Keratinocyte (primary cell): Measurements from ENCODE around the gene NDUFAB1. TPM values are rescaled to one million over a fixed set of nuclear protein-coding genes. Genes with fewer than 3 reads are reported as not detected.

ENCODE experiments used
- DNase-seq: peaks from one replicate; pipeline ENCODE4 v3.0.0-alpha.2; 2011; ENCODE audit warnings: low read depth, missing footprints, low spot score
- FAIRE-seq: peaks from 2 replicates; lab custom pipeline; 2011; peaks lifted over from hg19 to GRCh38; lab: Jason Lieb, UNC
- H2AFZ ChIP-seq: 2 replicates; pipeline ENCODE4 v1.6.0; 2012; ENCODE audit warnings: low read length, control low read depth, inconsistent platforms; ENCODE audit not compliant: control insufficient read depth
- H3K27ac ChIP-seq: 2 replicates; pipeline ENCODE4 v1.5.1; 2011; ENCODE audit warnings: low read length; ENCODE audit not compliant: control insufficient read depth, insufficient read depth
- H3K27me3 ChIP-seq: 3 replicates; pipeline ENCODE4 v1.6.0; 2011; ENCODE audit warnings: low read length; ENCODE audit not compliant: control insufficient read depth, insufficient read depth; ENCODE audit errors: extremely low read depth
- H3K36me3 ChIP-seq, 2 experiments: 2 replicates in 1 of 2; 3 replicates in 1 of 2; pipeline ENCODE4 v1.5.1; 2011; ENCODE audit warnings: low read length in 2 of 2, mild to moderate bottlenecking in 1 of 2; ENCODE audit not compliant: control insufficient read depth in 2 of 2, insufficient read depth in 2 of 2; ENCODE audit errors: extremely low read depth in 1 of 2
- H3K4me1 ChIP-seq: 3 replicates; pipeline ENCODE4 v1.5.1; 2011; ENCODE audit warnings: low read length; ENCODE audit not compliant: control insufficient read depth, insufficient read depth; ENCODE audit errors: extremely low read depth
- H3K4me2 ChIP-seq: 3 replicates; pipeline ENCODE4 v1.6.0; 2011; ENCODE audit warnings: low read depth, low read length; ENCODE audit not compliant: control insufficient read depth, insufficient read depth; ENCODE audit errors: extremely low read depth
- H3K4me3 ChIP-seq, 3 experiments: fragments of 200-600 bp in 1 of 3; sonication (generic) in 1 of 3; 2 replicates in 2 of 3; 3 replicates in 1 of 3; pipeline ENCODE4 v1.5.1; 2011 to 2016; ENCODE audit warnings: low read length in 3 of 3, mild to moderate bottlenecking in 3 of 3, control low read depth in 2 of 3, inconsistent platforms in 1 of 3, low read depth in 1 of 3, mixed read lengths in 1 of 3, mixed run types in 1 of 3, moderate library complexity in 1 of 3; ENCODE audit not compliant: control insufficient read depth in 2 of 3, insufficient read depth in 2 of 3; ENCODE audit errors: extremely low read depth in 1 of 3
- H3K79me2 ChIP-seq: 2 replicates; pipeline ENCODE4 v1.6.0; 2012; ENCODE audit warnings: low read length; ENCODE audit not compliant: control insufficient read depth, insufficient read depth
- H3K9ac ChIP-seq: 3 replicates; pipeline ENCODE4 v1.6.0; 2011; ENCODE audit warnings: low read length; ENCODE audit not compliant: control insufficient read depth, insufficient read depth; ENCODE audit errors: extremely low read depth
- H3K9me1 ChIP-seq: 3 replicates; pipeline ENCODE4 v1.6.0; 2011; ENCODE audit warnings: low read length; ENCODE audit not compliant: control insufficient read depth, insufficient read depth; ENCODE audit errors: extremely low read depth
- H3K9me3 ChIP-seq: 2 replicates; pipeline ENCODE4 v1.5.1; 2012; ENCODE audit warnings: low read depth, low read length; ENCODE audit not compliant: control insufficient read depth
- H4K20me1 ChIP-seq: 3 replicates; pipeline ENCODE4 v1.6.0; 2011; ENCODE audit warnings: low read length; ENCODE audit not compliant: control insufficient read depth, insufficient read depth; ENCODE audit errors: extremely low read depth
- CTCF ChIP-seq, 3 experiments: IDR thresholded peaks in 1 of 3; conservative IDR thresholded peaks in 1 of 3; optimal IDR thresholded peaks in 1 of 3; 2 replicates in 2 of 3; 3 replicates in 1 of 3; pipeline versions ENCODE3 to v1.5.1; 2011; ENCODE audit warnings: low read length in 3 of 3, mild to moderate bottlenecking in 3 of 3, moderate library complexity in 2 of 3, control low read depth in 1 of 3, inconsistent platforms in 1 of 3; ENCODE audit not compliant: insufficient read depth in 2 of 3; ENCODE audit errors: extremely low read depth in 1 of 3
- EZH2 ChIP-seq: IDR thresholded peaks from one replicate; pipeline ENCODE4 v1.6.1; 2012; ENCODE audit warnings: inconsistent platforms, mild to moderate bottlenecking, low read length, moderate library complexity
- dilution Hi-C: fragments of 300-500 bp; cut with MboI; formaldehyde crosslinking; loops from one replicate; pipeline ENCODE4 v1.7.0; 2020; ENCODE audit warnings: low sequenced_read_pairs; ENCODE audit not compliant: extremely low pct_ligation_motif_present
- polyA plus RNA-seq, 5 experiments: library from polyadenylated mRNA; depleted of rRNA in 3 of 5; stranded (reverse) in 3 of 5; stranded (forward) in 1 of 5; unstranded in 1 of 5; fragments of >200 nt; gene quantifications; 1 replicate in 1 of 5; 2 replicates in 3 of 5; 3 replicates in 1 of 5; pipeline versions ENCODE4 v1.2.1 to v1.2.3, GENCODE V29; 2011 to 2012; ENCODE audit warnings: missing spikeins in 2 of 5, low read depth in 1 of 5, low replicate concordance in 1 of 5

Gene NDUFAB1
- polyA plus RNA-seq, 1 donor (not counting 4 experiments of a cell fraction or from before 2014, with no cell fraction given), result 202 TPM

- DNase-seq (no peak), FAIRE-seq (no peak)
- Histone ChIP-seq H3K9ac (no peak overlapping the region), H3K36me3 (peaks cover 19 to 25% of the 10 kb centered on the region in 2 experiments), H3K27me3 (no peaks in the 10 kb centered on the region), H3K9me1 (no peaks in the 10 kb centered on the region), H3K4me1 (no peaks in the 10 kb centered on the region), H3K4me3 (no peak overlapping the region), H3K27ac (no peak overlapping the region), H4K20me1 (no peaks in the 10 kb centered on the region), H3K79me2 (no peaks in the 10 kb centered on the region), H3K9me3 (no peaks in the 10 kb centered on the region), H3K4me2 (no peak overlapping the region), H2AFZ (no peak overlapping the region)
- dilution Hi-C loops, result no loop called here
- TF ChIP-seq CTCF (optimal IDR thresholded peaks at IDR 0.05 in 1 of 3, IDR thresholded peaks at IDR 0.05 in 1 of 3, conservative IDR thresholded peaks at IDR 0.05 in 1 of 3; ENCODE audit: extremely low read depth in 1 of 3, insufficient read depth in 2 of 3, low read length in 3 of 3), result no peak
- TF ChIP-seq EZH2, result no peak
Observed at GRCh38 chr16:23573817-23574216, 22.3 kb downstream of the NDUFAB1 start.

DNA sequence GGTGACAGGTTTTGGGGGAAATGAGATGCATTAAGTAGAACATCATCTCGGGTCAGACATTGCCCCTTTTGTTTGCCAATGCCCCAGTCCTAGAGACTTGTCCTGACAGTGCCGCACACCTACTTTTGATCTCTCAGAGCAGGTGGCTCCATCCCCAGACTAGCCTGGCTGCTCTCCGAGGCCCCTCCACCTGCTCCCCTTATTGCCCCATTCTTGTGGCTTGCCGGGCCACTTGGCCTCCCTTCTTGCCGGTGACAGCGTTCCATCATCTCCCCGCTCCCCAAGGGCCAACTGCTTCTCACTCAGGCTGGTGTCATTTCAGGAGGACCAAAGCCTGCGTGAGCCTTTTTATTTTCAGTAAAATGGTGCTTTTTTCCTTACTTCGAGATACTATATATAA, 23.7 kb downstream of the NDUFAB1 start:
- TF ChIP-seq EZH2 (no peak), CTCF (optimal IDR thresholded peaks at IDR 0.05 in 1 of 3, IDR thresholded peaks at IDR 0.05 in 1 of 3, conservative IDR thresholded peaks at IDR 0.05 in 1 of 3; ENCODE audit: extremely low read depth in 1 of 3, insufficient read depth in 2 of 3, low read length in 3 of 3) (no peak)
- no peak for FAIRE-seq
- dilution Hi-C loops, result no loop called here
- Histone ChIP-seq H4K20me1 (no peaks in the 10 kb centered on the region), H2AFZ (no peak overlapping the region), H3K79me2 (no peaks in the 10 kb centered on the region), H3K9ac (no peak overlapping the region), H3K4me2 (no peak overlapping the region), H3K27me3 (no peaks in the 10 kb centered on the region), H3K4me3 (no peak overlapping the region), H3K9me1 (no peaks in the 10 kb centered on the region), H3K9me3 (no peaks in the 10 kb centered on the region), H3K36me3 (peaks cover 25 to 28% of the 10 kb centered on the region in 2 experiments), H3K4me1 (no peaks in the 10 kb centered on the region), H3K27ac (no peak overlapping the region)
- no peak for DNase-seq
